HG02938 (cell line): ENCODE data around the gene SMARCD2.
"Not testable (repeated sequence)": the region's sequence is repeated elsewhere in the genome, so short reads cannot be mapped to it uniquely, and the experiment has no call there.

Experiments
- ATAC-seq: cut with Tn5 transposase; IDR thresholded peaks from one replicate; pipeline ENCODE4 v1.9.1; 2021; ENCODE audit warnings: mild to moderate bottlenecking, moderate library complexity; ENCODE audit not compliant: unreplicated experiment

Gene SMARCD2

DNA sequence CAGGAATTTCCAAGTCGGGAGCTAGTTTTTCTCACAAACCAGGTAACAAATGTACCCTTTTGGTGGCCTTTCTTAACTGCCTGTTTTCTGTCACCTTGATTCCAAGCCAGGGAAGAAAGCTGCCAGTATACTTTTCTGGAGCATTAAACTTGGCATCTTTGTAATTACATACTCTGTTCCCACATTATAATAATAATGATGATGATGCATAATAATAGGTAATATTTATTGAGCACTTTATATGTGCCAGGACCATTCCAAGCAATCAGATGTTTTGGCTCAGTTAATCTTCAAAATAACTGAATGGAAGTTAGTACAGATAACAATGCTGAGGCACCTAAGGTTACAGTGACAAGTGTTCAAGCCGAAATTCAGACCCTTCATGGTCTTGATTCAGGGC is 26.4 kb downstream of the SMARCD2 start:
- ATAC-seq, result no peak

DNA sequence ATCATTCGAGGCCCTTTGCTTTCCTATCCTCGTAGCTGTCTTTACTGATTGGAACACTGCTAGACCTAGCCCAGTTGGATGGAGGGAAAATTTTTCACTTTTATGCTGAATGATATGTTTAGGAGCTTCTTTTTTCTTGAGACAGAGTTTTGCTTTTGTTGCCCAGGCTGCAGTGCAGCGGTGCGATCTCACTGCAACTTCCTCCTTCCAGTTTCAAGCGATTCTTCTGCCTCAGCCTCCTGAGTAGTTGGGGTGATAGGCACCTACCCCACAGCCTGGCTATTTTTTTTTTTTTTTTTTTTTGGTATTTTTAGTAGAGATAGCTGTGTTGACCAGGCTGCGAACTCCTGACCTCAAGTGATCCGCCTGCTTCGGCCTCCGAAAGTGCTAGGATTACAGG is 32.5 kb downstream of the SMARCD2 start:
- ATAC-seq, result no peak

DNA sequence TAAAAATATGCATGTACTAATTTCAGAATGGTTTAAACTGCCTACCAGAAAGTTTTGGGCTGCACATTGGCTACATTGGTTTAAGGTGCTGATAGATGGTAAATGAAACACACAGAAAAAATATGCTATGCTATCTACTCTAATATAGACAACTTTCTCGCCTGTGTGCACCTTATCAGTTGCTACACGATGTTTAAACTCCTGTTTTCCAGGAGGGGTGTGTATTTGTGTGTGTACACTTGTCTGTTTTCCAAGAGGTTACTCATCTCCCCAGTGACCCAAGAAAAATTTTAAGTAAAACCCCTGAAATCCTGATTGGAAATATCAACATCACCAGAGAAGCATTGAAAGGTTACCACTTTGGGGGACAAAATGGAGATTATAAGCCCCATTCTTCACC is 36.9 kb downstream of the SMARCD2 start:
- ATAC-seq, result no peak

DNA sequence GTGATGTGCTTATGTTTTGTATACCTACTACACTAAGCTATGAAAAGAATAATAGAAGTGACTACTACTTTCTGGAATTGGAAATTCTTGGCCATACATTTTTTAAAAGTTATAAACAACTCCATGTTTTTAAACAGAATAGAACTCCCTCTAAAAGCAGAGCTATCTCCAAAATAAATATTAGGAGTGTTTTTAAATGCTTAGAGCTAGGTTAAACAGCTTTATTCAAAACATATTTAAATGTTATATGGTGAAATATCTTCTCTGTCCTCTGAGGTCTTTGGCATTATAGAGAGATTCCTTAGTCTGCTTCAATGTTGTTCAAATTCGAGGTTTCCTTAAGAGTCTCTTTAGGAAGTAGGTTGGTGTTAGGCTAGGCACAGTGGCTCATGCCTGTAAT is 38.2 kb downstream of the SMARCD2 start:
- no peak for ATAC-seq

DNA sequence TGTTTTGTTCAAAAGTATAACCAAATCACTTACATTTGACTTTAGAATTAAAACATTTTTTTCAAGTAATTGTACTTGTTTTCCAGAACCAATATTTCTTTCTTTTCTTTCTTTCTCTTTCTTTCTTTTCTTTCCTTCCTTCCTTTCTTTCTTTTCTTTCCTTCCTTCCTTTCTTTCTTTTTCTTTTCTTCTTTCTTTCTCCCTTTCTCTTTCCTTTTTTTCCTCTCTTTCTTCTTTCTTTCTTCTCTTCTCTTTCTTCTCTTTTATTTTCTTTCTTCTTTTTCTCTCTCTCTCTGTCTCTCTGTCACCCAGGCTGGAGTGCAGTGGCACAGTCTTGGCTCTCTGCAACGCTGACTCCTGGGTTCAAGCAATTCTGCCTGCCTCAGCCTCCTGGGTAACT is 41.7 kb downstream of the SMARCD2 start:
- ATAC-seq, result no peak

DNA sequence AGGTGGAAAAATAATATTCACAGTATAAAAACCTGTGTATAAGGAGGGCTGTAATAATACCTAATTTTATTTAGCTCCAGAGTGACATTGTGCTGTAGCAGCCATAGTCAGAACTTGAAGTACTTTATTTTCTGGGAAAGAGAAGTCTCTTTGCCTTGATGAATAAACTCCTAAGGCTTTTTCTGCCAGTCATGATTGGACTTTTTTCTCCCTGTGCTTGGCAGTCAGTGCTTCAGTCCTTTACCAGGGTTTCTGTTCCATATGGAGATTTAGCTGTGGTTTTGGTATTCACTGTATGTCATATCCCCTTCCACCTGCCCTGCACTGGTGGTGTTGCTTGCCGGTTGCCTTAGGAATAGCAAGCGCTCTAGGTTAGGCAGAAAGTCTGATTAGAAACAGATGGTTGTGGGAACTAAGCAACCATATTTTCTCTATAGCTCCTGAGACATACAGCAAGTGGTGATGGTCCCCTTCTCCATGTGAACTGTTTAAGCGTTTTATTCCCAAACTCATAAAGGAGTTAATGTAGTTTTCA is 43.8 kb downstream of the SMARCD2 start:
- no peak for ATAC-seq

DNA sequence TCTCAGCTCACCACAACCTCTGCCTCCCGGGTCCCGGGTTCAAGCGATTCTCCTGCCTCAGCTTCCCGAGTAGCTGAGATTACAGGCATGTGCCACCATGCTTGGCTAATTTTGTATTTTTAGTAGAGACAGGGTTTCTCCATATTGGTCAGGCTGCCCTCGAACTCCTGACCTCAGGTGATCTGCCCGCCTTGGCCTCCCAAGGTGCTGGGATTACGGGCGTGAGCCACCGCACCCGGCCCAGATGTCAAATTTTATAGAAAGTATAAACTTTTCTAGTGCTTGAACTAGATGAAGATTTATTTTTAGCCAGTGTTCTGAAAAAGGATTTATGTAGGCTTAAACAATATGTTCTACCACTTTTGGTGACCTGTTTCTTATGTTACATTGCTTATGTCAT is 46.1 kb downstream of the SMARCD2 start:
- ATAC-seq, result not testable (repeated sequence)

DNA sequence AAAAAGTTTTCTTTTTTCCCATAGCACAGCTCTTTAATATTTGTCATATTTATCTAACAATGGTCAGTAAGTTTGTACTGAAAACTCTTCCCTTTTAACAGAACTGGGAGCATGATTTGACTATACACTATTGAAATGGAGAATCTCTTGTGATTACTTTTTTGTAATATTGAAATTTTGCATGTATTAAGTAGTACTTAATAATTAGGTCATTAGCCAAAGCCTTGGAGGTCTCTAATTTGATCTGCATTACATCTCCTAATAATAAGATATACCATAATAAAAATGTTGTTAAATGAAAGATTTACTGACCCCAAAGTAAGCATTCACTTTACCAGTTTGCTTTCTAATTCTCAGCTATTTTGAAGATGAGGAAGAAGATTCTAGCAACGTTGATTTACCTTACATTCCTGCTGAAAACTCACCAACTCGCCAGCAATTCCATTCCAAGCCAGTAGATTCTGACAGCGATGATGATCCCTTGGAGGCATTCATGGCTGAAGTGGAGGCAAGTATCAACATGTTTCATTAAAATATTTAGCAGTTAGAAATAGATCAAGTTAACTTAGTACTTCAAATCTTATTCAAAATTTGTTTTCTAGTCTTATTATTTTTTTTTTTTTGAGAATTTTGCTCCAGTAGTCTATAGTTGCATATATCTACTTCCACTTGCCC is 50.3 kb downstream of the SMARCD2 start:
- no peak for ATAC-seq

DNA sequence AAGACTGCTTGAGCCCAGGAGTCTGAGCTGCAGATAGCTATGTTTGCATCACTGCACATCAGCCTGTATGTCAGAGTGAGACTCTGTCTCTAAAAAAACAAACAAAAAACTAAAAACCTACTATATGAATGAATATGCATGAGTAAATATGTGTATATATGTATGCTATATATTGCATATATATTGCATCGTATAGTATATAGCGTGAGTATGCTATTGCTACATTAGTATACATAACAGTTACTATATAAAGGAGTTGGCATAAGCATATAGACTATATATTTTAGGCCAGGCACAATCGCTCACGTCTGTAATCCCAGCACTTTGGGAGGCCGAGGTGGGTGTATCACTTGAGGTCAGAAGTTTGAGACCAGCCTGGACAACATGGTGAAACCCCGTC is 52.4 kb downstream of the SMARCD2 start:
- no peak for ATAC-seq

DNA sequence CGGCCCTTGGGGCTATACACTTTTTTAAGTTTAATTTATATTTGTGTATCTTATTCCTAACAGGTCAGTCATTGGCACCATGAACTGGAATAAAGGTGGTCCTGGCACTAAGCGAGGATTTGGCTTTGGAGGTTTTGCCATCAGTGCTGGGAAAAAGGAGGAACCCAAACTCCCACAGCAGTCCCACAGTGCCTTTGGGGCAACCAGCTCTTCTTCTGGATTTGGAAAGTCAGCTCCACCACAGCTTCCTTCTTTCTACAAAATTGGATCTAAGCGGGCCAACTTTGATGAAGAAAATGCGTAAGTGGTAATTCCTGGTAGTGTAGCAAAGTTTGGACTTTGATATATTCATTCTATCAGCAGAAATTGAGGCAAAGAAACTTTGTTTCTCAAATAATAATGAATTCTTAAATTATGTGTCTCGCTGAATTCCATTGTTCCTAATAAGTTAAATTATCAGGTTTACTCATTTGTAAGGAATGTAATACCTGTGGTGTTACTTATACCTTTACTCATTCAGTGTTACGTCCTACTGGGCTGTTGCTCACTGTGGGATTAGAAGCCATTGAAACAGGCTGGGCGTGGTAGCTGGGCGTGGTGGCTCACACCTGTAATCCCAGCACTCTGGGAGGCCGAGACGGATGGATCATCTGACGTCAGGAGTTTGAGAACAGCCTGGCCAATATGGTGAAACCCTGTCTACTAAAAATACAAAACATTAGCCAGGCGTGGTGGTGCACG is 55.3 kb downstream of the SMARCD2 start:
- ATAC-seq, result no peak

DNA sequence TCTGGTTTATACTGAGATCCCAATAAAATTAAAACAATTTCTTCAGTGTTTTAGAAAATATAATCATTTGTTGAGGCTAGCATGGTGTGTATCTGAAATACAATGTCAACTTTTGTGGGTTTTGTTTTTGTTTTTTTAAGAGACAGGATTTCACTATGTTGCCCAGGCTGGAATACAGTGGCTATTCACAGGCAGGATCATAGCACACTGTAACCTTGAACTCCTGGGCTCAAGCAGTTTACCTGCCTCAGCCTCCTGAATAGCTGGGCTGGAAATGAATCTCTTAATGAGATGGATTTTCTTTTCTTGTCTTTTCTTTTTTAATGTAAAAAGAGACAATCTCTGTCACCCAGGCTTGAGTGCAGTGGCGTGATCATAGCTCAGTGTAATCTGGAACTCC is 56.4 kb downstream of the SMARCD2 start:
- no peak for ATAC-seq

DNA sequence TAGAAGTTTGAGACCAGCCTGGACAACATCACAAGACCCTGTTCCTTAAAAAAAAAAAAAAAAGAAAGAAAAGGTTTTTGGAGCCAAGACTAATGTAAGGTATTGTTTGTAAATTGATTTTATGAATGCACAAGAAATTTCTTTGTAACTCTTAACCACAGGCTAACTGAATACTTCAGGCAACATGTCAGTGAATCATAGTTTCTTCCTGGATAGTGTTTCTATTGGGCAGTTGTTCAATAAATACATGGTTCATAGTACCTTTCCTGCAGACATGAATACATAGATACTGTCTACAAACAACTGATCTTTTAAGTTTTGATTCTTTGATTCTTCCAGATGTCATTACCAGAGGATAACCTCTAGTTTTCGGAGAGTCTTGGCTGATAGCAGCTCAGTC is 56.9 kb downstream of the SMARCD2 start:
- ATAC-seq, result no peak

DNA sequence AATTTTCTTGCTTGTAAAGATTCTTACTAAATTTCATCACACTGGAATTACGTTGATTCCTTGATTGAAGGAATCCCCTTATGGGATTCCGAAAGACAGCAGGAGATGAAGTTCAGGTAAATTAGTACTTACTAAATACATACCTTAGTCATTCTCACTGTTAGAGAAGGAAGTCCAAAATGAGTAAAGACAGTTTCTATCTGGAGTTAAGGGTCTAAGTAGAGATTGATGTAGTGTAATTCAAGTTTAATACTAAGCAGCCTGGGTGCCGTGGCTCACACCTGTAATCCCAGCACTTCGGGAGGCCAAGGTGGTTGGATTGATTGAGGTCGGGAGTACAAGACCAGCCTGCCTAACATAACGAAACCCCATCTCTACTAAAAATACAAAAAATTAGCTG is 59.0 kb downstream of the SMARCD2 start:
- ATAC-seq, result no peak
